Measurements from ENCODE around the gene FOXP1. TPM values are rescaled to one million over a fixed set of nuclear protein-coding genes. Genes with fewer than 3 reads are reported as not detected.

The FOXP1 gene
- total RNA-seq, 2 experiments from 2014 or later: 493 to 508 TPM

DNA sequence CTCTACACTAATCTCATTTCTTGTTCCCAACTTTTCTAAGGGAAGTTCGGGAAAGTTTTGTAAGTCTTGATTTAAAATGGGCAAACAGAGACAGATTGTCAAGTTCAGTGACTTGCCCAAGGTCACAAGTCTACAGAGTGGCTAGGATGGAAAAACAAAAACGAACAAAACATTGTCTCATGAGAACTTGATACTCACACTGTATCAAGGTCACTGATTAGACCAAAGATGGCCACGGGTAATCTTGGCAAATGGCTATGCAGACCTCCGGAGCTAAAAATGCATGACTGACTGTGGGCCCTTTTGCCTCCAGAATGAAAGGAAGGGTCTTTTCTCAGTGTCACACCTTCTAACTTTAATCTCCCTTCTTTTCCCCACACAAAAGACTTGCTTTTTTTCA is 460.9 kb downstream of the FOXP1 start:
- H3K27me3 Mint-ChIP-seq: no peaks in the 10 kb centered on the region
- CTCF ChIA-PET: no interaction called here
- POLR2A ChIA-PET: interaction anchor here (1.0 to 2.6 kb wide), 2 partner anchors 9 to 118 kb away, joined by 4 to 11 read pairs; no protein-coding TSS in a partner anchor
- ATAC-seq (ENCODE audit: poor library complexity) (no peak), DNase-seq (no peak)
- no peaks in the 10 kb centered on the region for H3K9me3 ChIP-seq (ENCODE audit: control insufficient read depth in 1 of 2, insufficient read depth in 1 of 2, low read length in 2 of 2)
- no peaks in the 10 kb centered on the region for H3K9me3 Mint-ChIP-seq
- intact Hi-C loops (cut with DNase I, micrococcal nuclease): no loop called here
- no peak overlapping the region for H3K27ac ChIP-seq (ENCODE audit: low read depth in 1 of 2, low read length in 2 of 2)
- no peaks in the 10 kb centered on the region for H3K27me3 ChIP-seq (ENCODE audit: control insufficient read depth in 1 of 2, insufficient read depth in 2 of 2, low read length in 2 of 2)
- H3K36me3 Mint-ChIP-seq (ENCODE audit: low read depth): peaks cover 83% of the 10 kb centered on the region
- H3K4me3 ChIP-seq (ENCODE audit: low read length): no peak overlapping the region
- peaks cover 48% of the 10 kb centered on the region for H3K4me1 ChIP-seq (ENCODE audit: insufficient read depth, low read length)
- H3K4me1 Mint-ChIP-seq (ENCODE audit: low read depth): peaks cover 90% of the 10 kb centered on the region
- peak overlapping the region; percentile 73 for H3K27ac Mint-ChIP-seq
- peaks cover 31% of the 10 kb centered on the region for H3K36me3 ChIP-seq (ENCODE audit: insufficient read depth, low read length)
- TF ChIP-seq, protein P1, sequence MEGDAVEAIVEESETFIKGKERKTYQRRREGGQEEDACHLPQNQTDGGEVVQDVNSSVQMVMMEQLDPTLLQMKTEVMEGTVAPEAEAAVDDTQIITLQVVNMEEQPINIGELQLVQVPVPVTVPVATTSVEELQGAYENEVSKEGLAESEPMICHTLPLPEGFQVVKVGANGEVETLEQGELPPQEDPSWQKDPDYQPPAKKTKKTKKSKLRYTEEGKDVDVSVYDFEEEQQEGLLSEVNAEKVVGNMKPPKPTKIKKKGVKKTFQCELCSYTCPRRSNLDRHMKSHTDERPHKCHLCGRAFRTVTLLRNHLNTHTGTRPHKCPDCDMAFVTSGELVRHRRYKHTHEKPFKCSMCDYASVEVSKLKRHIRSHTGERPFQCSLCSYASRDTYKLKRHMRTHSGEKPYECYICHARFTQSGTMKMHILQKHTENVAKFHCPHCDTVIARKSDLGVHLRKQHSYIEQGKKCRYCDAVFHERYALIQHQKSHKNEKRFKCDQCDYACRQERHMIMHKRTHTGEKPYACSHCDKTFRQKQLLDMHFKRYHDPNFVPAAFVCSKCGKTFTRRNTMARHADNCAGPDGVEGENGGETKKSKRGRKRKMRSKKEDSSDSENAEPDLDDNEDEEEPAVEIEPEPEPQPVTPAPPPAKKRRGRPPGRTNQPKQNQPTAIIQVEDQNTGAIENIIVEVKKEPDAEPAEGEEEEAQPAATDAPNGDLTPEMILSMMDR (IDR thresholded peaks at IDR 0.05): no peak
- peak overlapping the region; percentile 5 for H3K4me3 Mint-ChIP-seq

DNA sequence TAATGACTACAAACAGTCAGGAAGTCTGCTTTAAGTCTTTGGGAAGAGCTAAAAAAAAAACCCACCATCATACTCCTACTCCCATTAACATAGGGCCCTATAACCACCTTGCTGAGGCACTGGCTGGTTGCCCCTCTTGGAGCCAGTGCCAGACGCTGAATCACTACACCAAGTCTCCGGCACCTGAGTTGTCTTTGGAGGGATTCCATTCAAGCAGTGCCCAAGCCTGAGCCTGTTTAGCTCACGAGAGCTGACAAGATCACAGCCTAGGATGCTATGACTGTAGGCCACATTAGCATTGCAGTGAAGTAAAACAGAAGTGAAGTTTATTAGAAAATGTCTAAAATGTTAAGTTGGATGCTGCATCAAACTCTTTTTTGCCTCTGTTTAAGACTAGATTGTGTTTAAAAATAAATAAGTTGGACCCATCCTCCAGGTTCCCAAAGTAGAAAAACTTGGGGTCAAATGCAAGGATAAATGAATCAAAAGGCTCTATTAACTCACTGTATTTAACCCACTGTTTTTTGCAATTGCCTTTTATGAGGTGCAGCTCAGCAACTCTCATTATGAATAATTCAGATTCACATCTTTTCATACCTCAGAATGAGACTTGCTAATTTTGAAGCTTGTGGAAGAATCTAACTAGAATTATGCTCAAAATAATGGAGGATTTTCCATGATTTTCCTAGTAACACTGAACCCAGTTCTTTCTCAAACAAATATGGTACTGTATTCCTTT is 461.9 kb downstream of the FOXP1 start:
- intact Hi-C loops (cut with DNase I, micrococcal nuclease): no loop called here
- Histone ChIP-seq H3K27ac (ENCODE audit: low read depth in 1 of 2, low read length in 2 of 2) (no peak overlapping the region), H3K27me3 (ENCODE audit: control insufficient read depth in 1 of 2, insufficient read depth in 2 of 2, low read length in 2 of 2) (no peaks in the 10 kb centered on the region), H3K9me3 (ENCODE audit: control insufficient read depth in 1 of 2, insufficient read depth in 1 of 2, low read length in 2 of 2) (no peaks in the 10 kb centered on the region), H3K4me1 (ENCODE audit: insufficient read depth, low read length) (peaks cover 45% of the 10 kb centered on the region), H3K36me3 (ENCODE audit: insufficient read depth, low read length) (peaks cover 35% of the 10 kb centered on the region), H3K4me3 (ENCODE audit: low read length) (no peak overlapping the region)
- DNase-seq: no peak
- Mint-ChIP-seq H3K9me3 (no peaks in the 10 kb centered on the region), H3K4me1 (ENCODE audit: low read depth) (peaks cover 92% of the 10 kb centered on the region), H3K36me3 (ENCODE audit: low read depth) (peaks cover 87% of the 10 kb centered on the region), H3K27me3 (no peaks in the 10 kb centered on the region), H3K27ac (peak overlapping the region; percentile 73), H3K4me3 (peak overlapping the region; percentile 46)
- no peak for ATAC-seq (ENCODE audit: poor library complexity)
- TF ChIP-seq, protein P1 (IDR thresholded peaks at IDR 0.05): no peak
- POLR2A ChIA-PET: interaction anchor here (0.6 to 2.6 kb wide), 2 partner anchors 10 to 248 kb away, joined by 3 to 11 read pairs; no protein-coding TSS in a partner anchor
- CTCF ChIA-PET: no interaction called here

DNA sequence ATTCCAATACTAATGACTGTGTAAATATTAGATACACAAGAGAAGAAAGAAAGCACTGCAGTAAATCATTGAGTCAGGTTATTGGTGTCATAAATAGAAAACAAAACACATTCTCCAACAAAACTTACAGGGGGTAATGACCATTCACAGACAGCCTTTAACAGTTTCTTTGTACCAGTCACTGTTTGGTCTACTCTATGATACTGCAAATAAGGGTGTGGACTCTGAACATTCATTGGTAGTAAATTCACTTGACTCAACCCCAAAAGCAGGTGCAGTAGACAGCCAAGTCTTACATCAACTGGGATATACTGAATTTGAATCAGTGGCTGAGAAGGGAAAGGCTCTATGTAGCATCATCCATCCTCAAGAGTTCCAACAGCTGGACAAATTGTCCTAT is 463.5 kb downstream of the FOXP1 start:
- ATAC-seq (ENCODE audit: poor library complexity): no peak
- no peak overlapping the region for H3K27ac ChIP-seq (ENCODE audit: low read depth in 1 of 2, low read length in 2 of 2)

More for the DNA sequence above, 463.5 kb downstream of the FOXP1 start:
- H3K4me1 Mint-ChIP-seq (ENCODE audit: low read depth): peaks cover 96% of the 10 kb centered on the region
- H3K27ac Mint-ChIP-seq: peak overlapping the region; percentile 73
- Histone ChIP-seq H3K9me3 (ENCODE audit: control insufficient read depth in 1 of 2, insufficient read depth in 1 of 2, low read length in 2 of 2) (no peaks in the 10 kb centered on the region), H3K4me1 (ENCODE audit: insufficient read depth, low read length) (peaks cover 41% of the 10 kb centered on the region), H3K27me3 (ENCODE audit: control insufficient read depth in 1 of 2, insufficient read depth in 2 of 2, low read length in 2 of 2) (no peaks in the 10 kb centered on the region), H3K36me3 (ENCODE audit: insufficient read depth, low read length) (peaks cover 40% of the 10 kb centered on the region), H3K4me3 (ENCODE audit: low read length) (no peak overlapping the region)
- H3K36me3 Mint-ChIP-seq (ENCODE audit: low read depth): peaks cover 90% of the 10 kb centered on the region
- POLR2A ChIA-PET: no interaction called here
- no peaks in the 10 kb centered on the region for H3K9me3 Mint-ChIP-seq
- TF ChIP-seq, protein P1 (IDR thresholded peaks at IDR 0.05): no peak
- H3K27me3 Mint-ChIP-seq: no peaks in the 10 kb centered on the region
- no peak overlapping the region for H3K4me3 Mint-ChIP-seq
- DNase-seq: no peak
- CTCF ChIA-PET: no interaction called here
- intact Hi-C loops (cut with DNase I, micrococcal nuclease): no loop called here
